Astrocyte of the spinal cord (primary cell): ENCODE measurements around the gene ADAMTSL1.

ENCODE experiments used
- DNase-seq: peaks from one replicate; pipeline ENCODE4 v3.0.0; 2011; ENCODE audit warnings: low read depth, low spot score
- H3K4me3 ChIP-seq: 2 replicates; pipeline ENCODE4 v1.5.1; 2011; ENCODE audit warnings: low read depth, mild to moderate bottlenecking, low read length, moderate library complexity
- CTCF ChIP-seq: IDR thresholded peaks from 2 replicates; pipeline ENCODE4 v1.5.1; 2012; ENCODE audit warnings: low read depth, mild to moderate bottlenecking, low read length, inconsistent platforms
- in situ Hi-C: cut with HindIII; loops from 2 replicates; pipeline ENCODE4 v1.10.0; 2017; ENCODE audit warnings: low sequenced_read_pairs

ADAMTSL1 gene

GRCh38 chr9:18585996-18586395 is 112.0 kb downstream of the ADAMTSL1 start:
- H3K4me3 ChIP-seq: no peak overlapping the region
- no peak for DNase-seq
- in situ Hi-C loops: no loop called here
- TF ChIP-seq CTCF: no peak

GRCh38 chr9:18588002-18588401 is 114.0 kb downstream of the ADAMTSL1 start:
- no peak for TF ChIP-seq CTCF
- H3K4me3 ChIP-seq: no peak overlapping the region
- peak; percentile 74 for DNase-seq
- in situ Hi-C loops: no loop called here

DNA sequence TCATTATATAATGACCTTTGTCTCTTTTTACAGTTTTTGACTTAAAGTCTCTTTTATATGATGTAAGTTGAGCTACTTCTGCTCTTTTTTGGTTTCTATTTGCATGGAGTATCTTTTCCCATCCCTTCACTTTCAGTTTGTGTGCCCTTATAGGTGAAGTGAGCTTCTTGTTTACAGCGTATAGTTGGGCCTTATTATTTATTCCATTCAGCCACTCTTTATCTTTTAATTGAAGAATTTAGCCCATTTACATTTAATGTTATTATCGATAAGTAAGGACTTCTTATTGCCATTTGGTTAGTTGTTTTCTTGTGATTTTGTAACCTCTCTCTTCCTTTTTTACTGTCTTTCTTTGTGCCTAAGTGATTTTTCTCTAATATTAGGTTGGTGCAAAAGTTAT is 117.3 kb downstream of the ADAMTSL1 start:
- no peak for TF ChIP-seq CTCF
- no peak overlapping the region for H3K4me3 ChIP-seq
- in situ Hi-C loops: no loop called here
- no peak for DNase-seq

DNA sequence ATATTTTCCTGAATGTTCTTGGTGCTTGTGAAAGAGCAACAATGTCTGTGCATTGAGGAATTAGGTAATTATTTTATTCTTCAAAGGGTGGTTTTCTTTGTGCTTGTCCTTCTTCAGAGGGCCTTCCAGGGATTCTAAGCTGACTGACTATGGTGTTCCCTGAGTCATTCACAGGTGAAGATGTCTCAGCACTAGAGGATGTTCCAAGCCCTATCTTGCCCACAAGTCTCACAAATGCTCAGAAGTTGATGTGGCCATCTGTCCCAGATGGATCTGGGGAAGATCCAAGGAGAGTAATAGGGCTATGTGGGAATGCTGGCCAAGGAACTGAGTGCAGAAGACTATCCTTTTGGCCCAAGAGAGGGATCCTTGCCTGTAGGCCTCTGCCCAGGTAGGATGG is 120.9 kb downstream of the ADAMTSL1 start:
- TF ChIP-seq CTCF: no peak
- in situ Hi-C loops: no loop called here
- H3K4me3 ChIP-seq: no peak overlapping the region
- DNase-seq: no peak

DNA sequence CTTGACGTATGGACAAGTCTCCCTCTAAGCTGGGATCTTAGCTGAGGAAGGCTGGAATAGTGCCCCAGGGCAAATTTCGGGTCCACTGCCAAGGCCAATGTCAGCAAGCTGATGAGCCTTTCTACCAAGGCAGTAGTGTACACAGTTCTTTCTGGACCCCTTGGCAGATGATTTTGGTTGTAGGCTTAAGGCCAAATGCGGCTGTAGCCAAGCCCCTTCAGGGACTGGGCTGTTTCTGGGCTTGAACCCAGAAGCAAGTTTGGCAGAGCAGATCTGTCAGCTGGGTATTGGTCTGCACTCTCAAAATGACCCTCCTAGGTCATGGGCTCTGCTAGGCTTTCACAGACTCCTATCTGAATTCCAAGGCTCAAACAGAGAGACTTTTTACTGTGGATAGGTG is 121.6 kb downstream of the ADAMTSL1 start:
- no peak for DNase-seq
- in situ Hi-C loops: no loop called here
- no peak for TF ChIP-seq CTCF
- H3K4me3 ChIP-seq: no peak overlapping the region

DNA sequence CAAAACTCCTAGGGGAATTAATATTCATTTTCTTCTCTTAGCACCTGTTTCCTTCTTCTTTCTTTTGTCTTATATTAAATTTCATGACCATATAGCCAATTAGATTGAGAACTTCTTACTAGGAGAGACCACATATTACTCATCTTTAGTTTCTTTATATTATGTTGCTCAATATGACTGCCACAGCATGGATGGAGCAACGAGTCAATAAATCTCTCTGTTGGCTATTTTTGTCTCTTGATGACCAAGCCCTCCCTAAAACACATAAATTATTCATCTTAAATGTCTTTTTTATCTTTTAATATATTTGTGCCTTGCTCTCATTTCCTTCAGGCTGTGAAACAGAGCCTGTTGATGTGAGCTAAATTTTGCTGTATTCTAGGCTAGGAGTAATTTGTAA is 123.0 kb downstream of the ADAMTSL1 start:
- no peak for DNase-seq
- in situ Hi-C loops: no loop called here
- H3K4me3 ChIP-seq: no peak overlapping the region
- TF ChIP-seq CTCF: no peak

- H3K4me3 ChIP-seq: no peak overlapping the region
- no peak for DNase-seq
- in situ Hi-C loops: no loop called here
- no peak for TF ChIP-seq CTCF
These were observed 125.0 kb downstream of the ADAMTSL1 start for GRCh38 chr9:18598969-18599368.
